B cell (primary cell): ENCODE data around the gene ATP5MK. TPM values are rescaled to one million over a fixed set of nuclear protein-coding genes. Genes with fewer than 3 reads are reported as not detected.

Source experiments
- ATAC-seq: fragments of 200-7000 bp; cut with Tn5 transposase; one replicate; pipeline ENCODE4 v1.10.0; 2021; ENCODE audit warnings: low read depth, mild to moderate bottlenecking, moderate number of reproducible peaks, moderate library complexity
- CTCF ChIA-PET: fragments of 350-600 bp; sonication (Branson Sonifier 250); formaldehyde crosslinking; loops from one replicate; lab custom pipeline; 2021; ENCODE audit warnings: antibody characterized with exemption, inconsistent platforms; lab: Charles Lee
- POLR2A ChIA-PET: fragments of 350-600 bp; sonication (Branson Sonifier 250); formaldehyde crosslinking; loops from one replicate; lab custom pipeline; 2021; ENCODE audit warnings: antibody characterized with exemption; lab: Charles Lee
- DNase-seq: peaks from one replicate; pipeline ENCODE4 v3.0.0; 2013
- H2AFZ ChIP-seq: 2 replicates; pipeline ENCODE4 v1.6.1; 2012; ENCODE audit warnings: mild to moderate bottlenecking, low read depth, low read length; ENCODE audit not compliant: insufficient read depth, poor library complexity, severe bottlenecking
- H3K27ac ChIP-seq, 2 donors: 1 replicate in 1 of 2; 2 replicates in 1 of 2; pipeline ENCODE4 v1.5.1; 2012 to 2013; ENCODE audit warnings: low read length in 2 of 2, mild to moderate bottlenecking in 2 of 2, moderate library complexity in 1 of 2
- H3K27me3 ChIP-seq, 4 experiments: fragments of 200-600 bp in 1 of 4; sonication (generic) in 1 of 4; replicated peaks in 1 of 4; 1 replicate in 2 of 4; 2 replicates in 2 of 4; pipeline versions ENCODE4 v1.6.1 to v1.7.0; 2013 to 2016; ENCODE audit warnings: low read length in 3 of 4, mild to moderate bottlenecking in 2 of 4, mixed read lengths in 1 of 4, moderate library complexity in 1 of 4; ENCODE audit not compliant: insufficient read depth in 4 of 4, control insufficient read depth in 3 of 4; ENCODE audit errors: control extremely low read depth in 1 of 4
- H3K36me3 ChIP-seq, 2 experiments: replicated peaks in 1 of 2; 1 replicate in 1 of 2; 2 replicates in 1 of 2; pipeline versions ENCODE4 v1.6.1 to v1.7.1; 2013; ENCODE audit warnings: low read length in 1 of 2; ENCODE audit not compliant: insufficient read depth in 2 of 2, control insufficient read depth in 1 of 2; ENCODE audit errors: control extremely low read depth in 1 of 2, extremely low read depth in 1 of 2
- H3K4me1 ChIP-seq, 2 donors: fragments of 200-600 bp in 1 of 2; sonication (generic) in 1 of 2; 1 replicate in 1 of 2; 2 replicates in 1 of 2; pipeline versions ENCODE4 v1.5.1 to v1.6.1; 2013 to 2017; ENCODE audit warnings: low read length in 2 of 2; ENCODE audit not compliant: control insufficient read depth in 2 of 2, insufficient read depth in 2 of 2
- H3K4me2 ChIP-seq: replicated peaks from 2 replicates; pipeline ENCODE3; 2012; ENCODE audit warnings: mild to moderate bottlenecking, low read depth, low read length; ENCODE audit not compliant: poor library complexity, severe bottlenecking
- H3K4me3 ChIP-seq, 5 experiments: fragments of 200-600 bp in 1 of 5; sonication (generic) in 1 of 5; 1 replicate in 3 of 5; 2 replicates in 2 of 5; pipeline versions ENCODE4 v1.5.1 to v1.7.0; 2011 to 2016; ENCODE audit warnings: low read length in 4 of 5, mild to moderate bottlenecking in 4 of 5, low read depth in 2 of 5, control low read depth in 1 of 5, moderate library complexity in 1 of 5; ENCODE audit not compliant: insufficient read depth in 1 of 5; ENCODE audit errors: control extremely low read depth in 1 of 5, extremely low read depth in 1 of 5
- H3K79me2 ChIP-seq: fragments of 200-600 bp; sonication (generic); one replicate; pipeline ENCODE4 v1.6.0; 2016; ENCODE audit warnings: low read length; ENCODE audit not compliant: control insufficient read depth, insufficient read depth
- H3K9ac ChIP-seq: fragments of 200-600 bp; sonication (generic); 2 replicates; pipeline ENCODE4 v1.6.1; 2017; ENCODE audit warnings: mild to moderate bottlenecking, low read length, moderate library complexity
- H3K9me3 ChIP-seq, 3 donors: one replicate each; pipeline versions ENCODE4 v1.6.1 to v1.7.1; 2013; ENCODE audit warnings: low read length in 2 of 3; ENCODE audit not compliant: control insufficient read depth in 2 of 3, insufficient read depth in 1 of 3; ENCODE audit errors: control extremely low read depth in 1 of 3
- H4K20me1 ChIP-seq: 2 replicates; pipeline ENCODE4 v1.6.0; 2012; ENCODE audit warnings: mild to moderate bottlenecking, low read length; ENCODE audit not compliant: insufficient read depth, control insufficient read depth, poor library complexity, severe bottlenecking
- H3K27ac Mint-ChIP-seq: one replicate; pipeline ENCODE4 v1.8.0; 2021; ENCODE audit warnings: mixed read lengths
- H3K27me3 Mint-ChIP-seq: one replicate; pipeline ENCODE4 v1.8.0; 2021; ENCODE audit warnings: mixed read lengths
- H3K4me1 Mint-ChIP-seq: one replicate; pipeline ENCODE4 v1.8.0; 2021; ENCODE audit warnings: mixed read lengths
- H3K4me3 Mint-ChIP-seq: one replicate; pipeline ENCODE4 v1.8.0; 2021; ENCODE audit warnings: mixed read lengths
- H3K9me3 Mint-ChIP-seq: one replicate; pipeline ENCODE4 v1.8.0; 2022; ENCODE audit warnings: mixed read lengths; ENCODE audit not compliant: insufficient read depth
- EZH2 ChIP-seq: IDR thresholded peaks from 2 replicates; pipeline ENCODE4 v1.6.1; 2012; ENCODE audit warnings: borderline replicate concordance, low read depth, mild to moderate bottlenecking, moderate library complexity, low read length; ENCODE audit not compliant: insufficient read depth, poor library complexity, severe bottlenecking
- WGBS: methylation state at CpG from one replicate; pipeline ENCODE4 v1.1.5; 2013; ENCODE audit warnings: missing lambda C conversion rate; ENCODE audit not compliant: insufficient coverage; 5-methylcytosine and 5-hydroxymethylcytosine counted together
- intact Hi-C: fragments of 100-400 bp; cut with micrococcal nuclease; formaldehyde crosslinking; loops from one replicate; pipeline ENCODE4 v1.10.0; 2022
- polyA plus RNA-seq: library from polyadenylated mRNA; depleted of rRNA; stranded (reverse); fragments of >200 nt; gene quantifications from 2 replicates; pipeline ENCODE4 v1.2.3, GENCODE V29; 2012
- total RNA-seq, 2 donors: library from RNA; stranded (reverse); fragments of 120-200 nt in 1 of 2; gene quantifications; 1 replicate in 1 of 2; 2 replicates in 1 of 2; pipeline versions ENCODE4 v1.2.3 to v1.2.4, GENCODE V29; 2013 to 2022
- TF ChIP-seq, protein P1 (sequence below): fragments of 200-600 bp; IDR thresholded peaks from one replicate; pipeline ENCODE4 v1.8.0; 2022; ENCODE audit warnings: antibody characterized with exemption, mild to moderate bottlenecking

Gene ATP5MK
- total and polyA plus RNA-seq, 2 donors (not counting 1 experiment from before 2014, with no cell fraction given): 96.6 to 99.9 TPM

DNA sequence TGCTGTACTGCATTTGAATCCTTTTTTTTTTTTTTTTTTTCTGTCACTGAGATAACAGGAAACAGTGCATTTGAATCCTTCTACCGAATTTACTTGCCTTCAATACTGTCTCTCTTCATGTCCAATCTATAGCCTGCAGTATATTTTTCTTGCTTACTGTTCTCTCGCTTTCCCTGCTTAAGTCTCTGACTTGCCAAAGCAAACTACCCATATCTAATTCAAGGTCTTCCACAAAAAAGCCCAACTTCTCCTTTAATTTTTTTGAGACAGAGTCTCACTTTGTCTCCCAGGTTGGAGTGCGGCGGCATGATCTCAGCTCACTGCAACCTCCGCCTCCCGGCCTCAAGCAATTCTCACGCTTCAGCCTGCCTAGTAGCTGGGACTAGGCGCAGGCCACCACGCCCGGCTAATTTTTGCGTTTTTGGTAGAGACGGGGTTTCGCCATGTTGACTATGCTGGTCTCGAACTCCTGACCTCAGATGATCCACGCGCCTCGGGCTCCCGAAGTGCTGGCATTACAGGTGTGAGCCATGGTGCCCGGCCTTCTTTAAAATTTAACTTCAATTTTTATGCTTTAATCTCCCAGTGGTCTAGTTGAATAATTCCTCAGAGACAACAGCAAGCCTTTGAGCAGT, 1.0 kb upstream of the ATP5MK start:
- peaks cover 0 to 31% of the 10 kb centered on the region in 2 experiments for H3K36me3 ChIP-seq
- DNase-seq (no peak), ATAC-seq (no peak)
- H3K27ac ChIP-seq: peak overlapping the region; percentile 38 to 64
- Mint-ChIP-seq H3K4me3 (peak overlapping the region; percentile 97), H3K4me1 (peaks cover 44% of the 10 kb centered on the region), H3K9me3 (no peaks in the 10 kb centered on the region), H3K27ac (peak overlapping the region; percentile 89), H3K27me3 (no peaks in the 10 kb centered on the region)
- 66% methylated on average over 13 of the region's 19 CpGs for WGBS
- peaks cover 22 to 23% of the 10 kb centered on the region in 2 donors for H3K4me1 ChIP-seq
- H3K4me3 ChIP-seq: peak overlapping the region; percentile 68 to 92 (median 76)
- H3K9ac ChIP-seq: peak overlapping the region; percentile 98
- no peaks in the 10 kb centered on the region for H3K9me3 ChIP-seq
- peaks cover 68% of the 10 kb centered on the region for H3K79me2 ChIP-seq
- H4K20me1 ChIP-seq: peaks cover 4% of the 10 kb centered on the region
- POLR2A ChIA-PET: interaction anchor here (1.9 kb wide), 1 partner anchor 29 kb away, joined by 8 read pairs; the partner anchor contains the start of gene TAF5
- intact Hi-C loops: loop anchor here (2.0 to 5.0 kb wide), 2 partner anchors 725 to 1245 kb away; partner anchors contain the start of genes NOLC1 and SFR1
- peak overlapping the region; percentile 85 for H2AFZ ChIP-seq
- H3K4me2 ChIP-seq: peak overlapping the region; percentile 73
- TF ChIP-seq EZH2: no peak
- TF ChIP-seq, protein P1, sequence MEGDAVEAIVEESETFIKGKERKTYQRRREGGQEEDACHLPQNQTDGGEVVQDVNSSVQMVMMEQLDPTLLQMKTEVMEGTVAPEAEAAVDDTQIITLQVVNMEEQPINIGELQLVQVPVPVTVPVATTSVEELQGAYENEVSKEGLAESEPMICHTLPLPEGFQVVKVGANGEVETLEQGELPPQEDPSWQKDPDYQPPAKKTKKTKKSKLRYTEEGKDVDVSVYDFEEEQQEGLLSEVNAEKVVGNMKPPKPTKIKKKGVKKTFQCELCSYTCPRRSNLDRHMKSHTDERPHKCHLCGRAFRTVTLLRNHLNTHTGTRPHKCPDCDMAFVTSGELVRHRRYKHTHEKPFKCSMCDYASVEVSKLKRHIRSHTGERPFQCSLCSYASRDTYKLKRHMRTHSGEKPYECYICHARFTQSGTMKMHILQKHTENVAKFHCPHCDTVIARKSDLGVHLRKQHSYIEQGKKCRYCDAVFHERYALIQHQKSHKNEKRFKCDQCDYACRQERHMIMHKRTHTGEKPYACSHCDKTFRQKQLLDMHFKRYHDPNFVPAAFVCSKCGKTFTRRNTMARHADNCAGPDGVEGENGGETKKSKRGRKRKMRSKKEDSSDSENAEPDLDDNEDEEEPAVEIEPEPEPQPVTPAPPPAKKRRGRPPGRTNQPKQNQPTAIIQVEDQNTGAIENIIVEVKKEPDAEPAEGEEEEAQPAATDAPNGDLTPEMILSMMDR: no peak
- CTCF ChIA-PET: interaction anchor here (0.9 to 2.5 kb wide), 3 partner anchors 28 to 88 kb away, joined by 3 to 7 read pairs (median 3); partner anchors contain the start of gene TAF5
- H3K27me3 ChIP-seq: no peaks in the 10 kb centered on the region

- peak overlapping the region; percentile 85 for H2AFZ ChIP-seq
- H3K4me1 Mint-ChIP-seq: peaks cover 44% of the 10 kb centered on the region
- H3K27me3 Mint-ChIP-seq: no peaks in the 10 kb centered on the region
- ChIA-PET CTCF (interaction anchor here (1.0 to 2.5 kb wide), 3 partner anchors 29 to 89 kb away, joined by 3 to 7 read pairs (median 3); partner anchors contain the start of gene TAF5), POLR2A (interaction anchor here (1.9 kb wide), 1 partner anchor 29 kb away, joined by 8 read pairs; the partner anchor contains the start of gene TAF5)
- H3K27ac Mint-ChIP-seq: peak overlapping the region; percentile 89
- DNase-seq (no peak), ATAC-seq (no peak)
- 0% methylated on average over 7 of the region's 8 CpGs for WGBS
- peak overlapping the region; percentile 97 for H3K4me3 Mint-ChIP-seq
- H3K79me2 ChIP-seq: peaks cover 68% of the 10 kb centered on the region
- H3K27ac ChIP-seq: peak overlapping the region; percentile 38 to 64
- H3K9ac ChIP-seq: peak overlapping the region; percentile 98
- H3K27me3 ChIP-seq: no peaks in the 10 kb centered on the region
- H3K4me2 ChIP-seq: peak overlapping the region; percentile 73
- intact Hi-C loops: loop anchor here (1.0 to 5.0 kb wide), 5 partner anchors 28 to 1244 kb away; partner anchors contain the start of genes NOLC1, PCGF6 and SFR1
- TF ChIP-seq EZH2: no peak
- TF ChIP-seq, protein P1: no peak
- H3K4me1 ChIP-seq: peaks cover 22 to 23% of the 10 kb centered on the region in 2 donors
- no peaks in the 10 kb centered on the region for H3K9me3 ChIP-seq
- peaks cover 0 to 31% of the 10 kb centered on the region in 2 experiments for H3K36me3 ChIP-seq
- peak overlapping the region; percentile 68 to 92 (median 76) for H3K4me3 ChIP-seq
- H4K20me1 ChIP-seq: peaks cover 4% of the 10 kb centered on the region
- H3K9me3 Mint-ChIP-seq: no peaks in the 10 kb centered on the region
Observed at GRCh38 chr10:103396789-103397087, 463 bp upstream of the ATP5MK start.
